ENCODE results near the gene HMSD. TPM values are rescaled to one million over a fixed set of nuclear protein-coding genes. Genes with fewer than 3 reads are reported as not detected.
A peak's percentile ranks its signal among the peaks of the same experiment; 100 is the strongest.
"Not testable (repeated sequence)": the region's sequence is repeated elsewhere in the genome, so short reads cannot be mapped to it uniquely, and the experiment has no call there.

HMSD gene
- total RNA-seq, 2 donors from 2014 or later = not detected

GRCh38 chr18:63936156-63936931, 12.8 kb upstream of the HMSD start:
- no peak overlapping the region for H3K27ac ChIP-seq
- H3K36me3 ChIP-seq = no peaks in the 10 kb centered on the region
- H3K4me1 ChIP-seq (replicated peaks) = no peaks in the 10 kb centered on the region
- peak overlapping the region; percentile 25 to 35 for H3K4me3 ChIP-seq
- H3K9me3 ChIP-seq = no peaks in the 10 kb centered on the region
- TF ChIP-seq POLR2AphosphoS5 (IDR thresholded peaks at IDR 0.05) (no peak), POLR2A (IDR thresholded peaks at IDR 0.05) (no peak)
- TF ChIP-seq, protein P1, sequence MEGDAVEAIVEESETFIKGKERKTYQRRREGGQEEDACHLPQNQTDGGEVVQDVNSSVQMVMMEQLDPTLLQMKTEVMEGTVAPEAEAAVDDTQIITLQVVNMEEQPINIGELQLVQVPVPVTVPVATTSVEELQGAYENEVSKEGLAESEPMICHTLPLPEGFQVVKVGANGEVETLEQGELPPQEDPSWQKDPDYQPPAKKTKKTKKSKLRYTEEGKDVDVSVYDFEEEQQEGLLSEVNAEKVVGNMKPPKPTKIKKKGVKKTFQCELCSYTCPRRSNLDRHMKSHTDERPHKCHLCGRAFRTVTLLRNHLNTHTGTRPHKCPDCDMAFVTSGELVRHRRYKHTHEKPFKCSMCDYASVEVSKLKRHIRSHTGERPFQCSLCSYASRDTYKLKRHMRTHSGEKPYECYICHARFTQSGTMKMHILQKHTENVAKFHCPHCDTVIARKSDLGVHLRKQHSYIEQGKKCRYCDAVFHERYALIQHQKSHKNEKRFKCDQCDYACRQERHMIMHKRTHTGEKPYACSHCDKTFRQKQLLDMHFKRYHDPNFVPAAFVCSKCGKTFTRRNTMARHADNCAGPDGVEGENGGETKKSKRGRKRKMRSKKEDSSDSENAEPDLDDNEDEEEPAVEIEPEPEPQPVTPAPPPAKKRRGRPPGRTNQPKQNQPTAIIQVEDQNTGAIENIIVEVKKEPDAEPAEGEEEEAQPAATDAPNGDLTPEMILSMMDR (IDR thresholded peaks at IDR 0.05) = peak in 3 of 4 experiments; percentile 37 to 83 (median 65)
- peaks cover 4% of the 10 kb centered on the region for H3K27me3 ChIP-seq (replicated peaks; ENCODE audit: insufficient read depth)
- intact Hi-C loops (cut with DNase I) = no loop called here
- WGBS = 3% methylated on average over 49 of the region's 54 CpGs
- peak; percentile 61 for DNase-seq (ENCODE audit: low spot score)

DNA sequence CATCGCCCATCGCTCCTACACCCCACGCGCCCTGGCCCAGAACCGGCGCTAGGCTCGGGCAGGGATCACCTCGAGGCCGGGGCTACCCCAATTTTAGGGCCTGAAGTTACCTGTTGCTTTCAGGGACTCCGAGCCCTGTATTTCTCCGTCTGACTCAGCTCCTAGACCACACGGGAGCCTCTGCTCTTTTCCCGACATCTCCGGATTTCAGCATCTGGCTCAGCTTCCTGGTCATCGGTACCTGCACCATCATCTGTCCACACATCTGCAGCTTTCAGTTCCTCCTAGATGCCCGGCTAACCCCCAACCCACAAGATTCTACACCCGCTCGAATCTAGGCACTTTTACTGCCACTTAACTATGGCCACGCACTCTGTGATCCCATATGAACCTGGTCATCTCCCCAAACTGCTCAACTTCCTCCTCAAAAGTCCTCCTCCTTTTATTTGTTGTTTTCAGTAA, 12.1 kb upstream of the HMSD start:
- Histone ChIP-seq H3K27ac (no peak overlapping the region), H3K4me3 (peak overlapping the region; percentile 25 to 35), H3K27me3 (replicated peaks; ENCODE audit: insufficient read depth) (peaks cover 4% of the 10 kb centered on the region), H3K9me3 (no peaks in the 10 kb centered on the region), H3K4me1 (replicated peaks) (no peaks in the 10 kb centered on the region), H3K36me3 (no peaks in the 10 kb centered on the region)
- intact Hi-C loops (cut with DNase I) = no loop called here
- DNase-seq (ENCODE audit: low spot score) = no peak
- TF ChIP-seq POLR2A (IDR thresholded peaks at IDR 0.05) (no peak), POLR2AphosphoS5 (IDR thresholded peaks at IDR 0.05) (no peak)
- TF ChIP-seq, protein P1 (IDR thresholded peaks at IDR 0.05) = no peak
- 33% methylated on average over 19 of the region's 19 CpGs for WGBS

- Histone ChIP-seq H3K27ac (no peak overlapping the region), H3K27me3 (replicated peaks; ENCODE audit: insufficient read depth) (peaks cover 4% of the 10 kb centered on the region), H3K36me3 (no peaks in the 10 kb centered on the region), H3K9me3 (no peaks in the 10 kb centered on the region), H3K4me3 (no peak overlapping the region), H3K4me1 (replicated peaks) (no peaks in the 10 kb centered on the region)
- no peak for DNase-seq (ENCODE audit: low spot score)
- intact Hi-C loops (cut with DNase I) = no loop called here
- 97% methylated on average over 8 of the region's 8 CpGs for WGBS
- TF ChIP-seq, protein P1 (IDR thresholded peaks at IDR 0.05) = no peak
- TF ChIP-seq POLR2AphosphoS5 (IDR thresholded peaks at IDR 0.05) = no peak
- TF ChIP-seq POLR2A (IDR thresholded peaks at IDR 0.05) = no peak
These were observed 9.1 kb upstream of the HMSD start for GRCh38 chr18:63940008-63940407.

DNA sequence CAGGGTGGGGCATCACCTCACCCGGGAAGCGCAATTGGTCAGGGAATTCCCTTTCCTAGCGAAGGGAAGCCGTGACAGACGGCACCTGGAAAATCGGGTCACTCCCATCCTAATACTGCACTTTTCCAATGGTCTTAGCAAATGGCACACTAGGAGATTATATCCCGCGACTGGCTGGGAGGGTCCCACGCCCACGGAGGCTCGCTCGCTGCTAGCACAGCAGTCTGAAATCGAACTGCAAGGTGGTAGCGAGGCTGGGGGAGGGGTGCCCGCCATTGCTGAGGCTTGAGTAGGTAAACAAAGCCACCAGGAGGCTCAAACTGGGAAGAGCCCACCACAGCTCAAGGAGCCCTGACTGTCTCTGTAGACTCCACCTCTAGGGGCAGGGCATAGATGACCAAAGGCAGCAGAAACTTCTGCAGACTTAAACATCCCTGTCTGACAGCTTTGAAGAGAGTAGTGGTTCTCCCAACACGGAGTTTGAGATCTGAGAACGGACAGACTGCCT, 8.5 kb upstream of the HMSD start:
- H3K4me1 ChIP-seq (replicated peaks); H3K27ac ChIP-seq; H3K36me3 ChIP-seq; intact Hi-C loops (cut with DNase I); H3K27me3 ChIP-seq (replicated peaks; ENCODE audit: insufficient read depth); H3K4me3 ChIP-seq; DNase-seq (ENCODE audit: low spot score); H3K9me3 ChIP-seq: not testable (repeated sequence)
- WGBS = 87% methylated on average over 17 of the region's 17 CpGs

- no peak overlapping the region for H3K27ac ChIP-seq
- H3K4me1 ChIP-seq (replicated peaks) = no peaks in the 10 kb centered on the region
- H3K9me3 ChIP-seq = no peaks in the 10 kb centered on the region
- 91% methylated on average over 3 of the region's 3 CpGs for WGBS
- DNase-seq (ENCODE audit: low spot score) = no peak
- no peak overlapping the region for H3K4me3 ChIP-seq
- intact Hi-C loops (cut with DNase I) = no loop called here
- H3K27me3 ChIP-seq (replicated peaks; ENCODE audit: insufficient read depth) = no peaks in the 10 kb centered on the region
- no peaks in the 10 kb centered on the region for H3K36me3 ChIP-seq
- TF ChIP-seq, protein P1 (IDR thresholded peaks at IDR 0.05) = no peak
- TF ChIP-seq POLR2AphosphoS5 (IDR thresholded peaks at IDR 0.05) = no peak
- no peak for TF ChIP-seq POLR2A (IDR thresholded peaks at IDR 0.05)
These were observed 1.9 kb upstream of the HMSD start for GRCh38 chr18:63947051-63947790.
